NB4 (cell line): ENCODE measurements around the gene FLT1.

Source experiments
- DNase-seq: peaks from one replicate; pipeline ENCODE4 v3.0.0; 2010; ENCODE audit warnings: low read depth
- H3K4me3 ChIP-seq: one replicate; pipeline ENCODE4 v1.5.1; 2011; ENCODE audit warnings: mild to moderate bottlenecking, low read depth, low read length, moderate library complexity
- CTCF ChIP-seq: IDR thresholded peaks from one replicate; pipeline ENCODE4 v1.5.1; 2012; ENCODE audit warnings: low read depth, low read length
- MAX ChIP-seq: IDR thresholded peaks from 2 replicates; pipeline ENCODE4 v1.6.1; 2011; ENCODE audit warnings: low read depth, low read length
- MYC ChIP-seq: IDR thresholded peaks from 2 replicates; pipeline ENCODE4 v1.6.1; 2011; ENCODE audit warnings: low read depth, low read length
- POLR2A ChIP-seq: IDR thresholded peaks from 2 replicates; pipeline ENCODE4 v1.6.1; 2011; ENCODE audit warnings: mild to moderate bottlenecking; ENCODE audit not compliant: insufficient read length; ENCODE audit errors: extremely low read depth

Gene FLT1

GRCh38 chr13:28413999-28414398 is 80.9 kb downstream of the FLT1 start:
- DNase-seq: no peak
- TF ChIP-seq MYC: no peak
- TF ChIP-seq CTCF: no peak
- TF ChIP-seq MAX: no peak
- no peak for TF ChIP-seq POLR2A
- H3K4me3 ChIP-seq: no peak overlapping the region

- TF ChIP-seq MAX: no peak
- no peak for TF ChIP-seq POLR2A
- no peak for TF ChIP-seq MYC
- TF ChIP-seq CTCF: no peak
- no peak for DNase-seq
- H3K4me3 ChIP-seq: no peak overlapping the region
Observed at GRCh38 chr13:28412981-28413380, 81.9 kb downstream of the FLT1 start.

- no peak for DNase-seq
- H3K4me3 ChIP-seq: no peak overlapping the region
- peak; percentile 23; the same call in 1 of the 2 replicates for TF ChIP-seq MYC
- TF ChIP-seq CTCF: no peak
- peak; percentile 14; the same call in 1 of the 2 replicates for TF ChIP-seq MAX
- TF ChIP-seq POLR2A: no peak
Observed at GRCh38 chr13:28411831-28412353, 83.0 kb downstream of the FLT1 start.

- no peak for TF ChIP-seq MYC
- no peak for TF ChIP-seq POLR2A
- no peak for TF ChIP-seq MAX
- TF ChIP-seq CTCF: no peak
- no peak for DNase-seq
- no peak overlapping the region for H3K4me3 ChIP-seq
Observed at GRCh38 chr13:28410096-28410495, 84.8 kb downstream of the FLT1 start.

- TF ChIP-seq MAX: no peak
- TF ChIP-seq POLR2A: no peak
- no peak for TF ChIP-seq CTCF
- TF ChIP-seq MYC: no peak
- no peak for DNase-seq
Observed at GRCh38 chr13:28409648-28410047, 85.3 kb downstream of the FLT1 start.

GRCh38 chr13:28408863-28409262 is 86.1 kb downstream of the FLT1 start:
- DNase-seq: no peak
- H3K4me3 ChIP-seq: no peak overlapping the region
- TF ChIP-seq POLR2A: no peak
- no peak for TF ChIP-seq CTCF
- no peak for TF ChIP-seq MAX
- 0 out of 2 replicates have a peak, but pooled peaks have one; percentile 6 for TF ChIP-seq MYC

More at GRCh38 chr13:28409648-28410047, 85.3 kb downstream of the FLT1 start:
- H3K4me3 ChIP-seq: no peak overlapping the region
